GM12878 (cell line): Measurements from ENCODE around the gene PARP1. TPM values are rescaled to one million over a fixed set of nuclear protein-coding genes. Genes with fewer than 3 reads are reported as not detected.

Source experiments
- ASH2L ChIP-seq: fragments of 300-600, 200-600 bp; sonication (generic); IDR thresholded peaks from 2 replicates; pipeline ENCODE4 v1.6.1; 2017; ENCODE audit warnings: low read depth, mild to moderate bottlenecking, borderline replicate concordance
- FOXK2 ChIP-seq: fragments of 450-650 bp; IDR thresholded peaks from 2 replicates; pipeline ENCODE4 v1.6.1; 2017; ENCODE audit warnings: mild to moderate bottlenecking, moderate library complexity
- HCFC1 ChIP-seq: fragments of 150-350 bp; IDR thresholded peaks from 2 replicates; pipeline ENCODE4 v1.6.1; 2014; ENCODE audit warnings: low read length
- MEF2B ChIP-seq: fragments of 450-650 bp; IDR thresholded peaks from 2 replicates; pipeline ENCODE4 v1.6.1; 2018; ENCODE audit warnings: mild to moderate bottlenecking, moderate library complexity; ENCODE audit not compliant: partially characterized antibody, poor library complexity, severe bottlenecking
- POLR2A ChIP-seq: IDR thresholded peaks from 2 replicates; pipeline ENCODE4 v1.6.1; 2011; ENCODE audit warnings: low read depth, mild to moderate bottlenecking, low read length
- SMAD1 ChIP-seq: fragments of 450-650 bp; IDR thresholded peaks from 2 replicates; pipeline ENCODE4 v1.6.1; 2018; ENCODE audit warnings: mild to moderate bottlenecking, low read depth; ENCODE audit not compliant: partially characterized antibody
- SMARCA5 ChIP-seq: fragments of 450-650 bp; IDR thresholded peaks from 2 replicates; pipeline ENCODE4 v1.6.1; 2017; ENCODE audit warnings: mild to moderate bottlenecking
- TARDBP ChIP-seq: IDR thresholded peaks from 2 replicates; pipeline ENCODE4 v1.6.1; 2016; ENCODE audit warnings: borderline replicate concordance
- ZNF274 ChIP-seq: IDR thresholded peaks from one replicate; pipeline ENCODE4 v1.8.0; 2011; ENCODE audit not compliant: insufficient read length, insufficient read depth
- polyA plus RNA-seq, 11 experiments: library from polyadenylated mRNA; depleted of rRNA in 4 of 11; unstranded in 6 of 11; stranded (reverse) in 5 of 11; fragments of >200 nt; fragmentation: Nextera tagmentation in 4 of 11; fragmentation: Illumina TruSeq in 1 of 11; extraction: Ambion mirVana in 4 of 11; extraction: Trizol in 1 of 11; gene quantifications; 1 replicate in 1 of 11; 2 replicates in 10 of 11; pipeline versions ENCODE4 v1.2.1 to v1.2.3, GENCODE V29; 2011 to 2016; ENCODE audit warnings: inconsistent platforms in 2 of 11, missing spikeins in 2 of 11, low read depth in 1 of 11
- total RNA-seq, 4 experiments: library from RNA; depleted of rRNA in 3 of 4; stranded (reverse); fragments of >200 nt in 3 of 4; fragmentation: Illumina TruSeq in 1 of 4; extraction: Trizol in 1 of 4; gene quantifications; 2 replicates each; pipeline versions ENCODE4 v1.2.1 to v1.2.3, GENCODE V29; 2013 to 2021
- TF ChIP-seq, protein P1 (sequence below): IDR thresholded peaks from 2 replicates; pipeline ENCODE4 v1.6.1; 2011; ENCODE audit warnings: mild to moderate bottlenecking, low read depth, low read length, moderate library complexity; ENCODE audit not compliant: insufficient replicate concordance
- TF ChIP-seq, protein P2 (sequence below): fragments of 450-650 bp; IDR thresholded peaks from 2 replicates; pipeline ENCODE4 v1.6.1; 2017; ENCODE audit warnings: mild to moderate bottlenecking, low read depth, inconsistent platforms; ENCODE audit not compliant: poor library complexity, severe bottlenecking
- TF ChIP-seq, protein P3 (sequence below): fragments of 450-650 bp; IDR thresholded peaks from 2 replicates; pipeline ENCODE4 v1.6.1; 2018; ENCODE audit warnings: mild to moderate bottlenecking, low read depth, moderate library complexity; ENCODE audit not compliant: partially characterized antibody

The PARP1 gene
- total and polyA plus RNA-seq, 10 of the 15 experiments (the other 5 are each of a cell fraction or from before 2014, with no cell fraction given): 113 to 287 (median 265) TPM

DNA sequence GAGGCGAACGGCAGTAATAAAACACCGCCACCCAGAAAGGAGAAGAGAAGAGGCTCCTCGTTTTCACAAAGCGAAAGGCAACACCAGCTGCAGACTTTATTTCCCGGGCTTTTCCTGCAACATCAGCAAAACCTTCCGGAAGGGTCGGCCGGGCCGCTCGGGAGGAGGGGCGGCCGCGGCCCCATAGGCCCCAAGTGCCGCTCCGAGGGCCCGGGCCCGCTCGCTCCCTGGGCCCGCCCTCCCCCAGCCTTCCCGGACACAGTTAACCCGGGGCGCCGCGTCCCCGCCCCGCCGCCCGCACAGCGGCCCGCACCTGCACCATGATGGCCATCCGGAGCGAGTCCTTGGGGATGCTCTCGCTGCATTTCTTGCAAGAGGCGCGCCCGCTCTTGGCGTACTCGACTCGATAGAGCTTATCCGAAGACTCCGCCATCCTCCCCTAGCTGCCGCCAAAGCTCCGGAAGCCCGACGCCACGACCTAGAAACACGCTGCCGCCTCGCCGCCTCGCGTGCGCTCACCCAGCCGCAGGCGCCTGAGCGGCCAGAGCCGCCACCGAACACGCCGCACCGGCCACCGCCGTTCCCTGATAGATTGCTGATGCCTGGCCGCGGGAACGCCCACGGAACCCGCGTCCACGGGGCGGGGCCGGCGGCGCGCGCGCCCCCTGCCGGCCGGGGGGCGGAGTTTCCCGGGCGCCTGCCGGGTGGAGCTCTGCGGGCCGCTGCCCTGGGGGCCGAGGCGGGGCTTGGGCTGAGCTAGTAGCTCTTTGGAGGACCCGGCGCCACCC lies at the start of gene PARP1 (continued):
- TF ChIP-seq ZNF274: no peak
- TF ChIP-seq FOXK2: no peak
- TF ChIP-seq, protein P1, sequence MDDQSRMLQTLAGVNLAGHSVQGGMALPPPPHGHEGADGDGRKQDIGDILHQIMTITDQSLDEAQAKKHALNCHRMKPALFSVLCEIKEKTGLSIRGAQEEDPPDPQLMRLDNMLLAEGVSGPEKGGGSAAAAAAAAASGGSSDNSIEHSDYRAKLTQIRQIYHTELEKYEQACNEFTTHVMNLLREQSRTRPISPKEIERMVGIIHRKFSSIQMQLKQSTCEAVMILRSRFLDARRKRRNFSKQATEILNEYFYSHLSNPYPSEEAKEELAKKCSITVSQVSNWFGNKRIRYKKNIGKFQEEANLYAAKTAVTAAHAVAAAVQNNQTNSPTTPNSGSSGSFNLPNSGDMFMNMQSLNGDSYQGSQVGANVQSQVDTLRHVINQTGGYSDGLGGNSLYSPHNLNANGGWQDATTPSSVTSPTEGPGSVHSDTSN: no peak
- TF ChIP-seq, protein P2, sequence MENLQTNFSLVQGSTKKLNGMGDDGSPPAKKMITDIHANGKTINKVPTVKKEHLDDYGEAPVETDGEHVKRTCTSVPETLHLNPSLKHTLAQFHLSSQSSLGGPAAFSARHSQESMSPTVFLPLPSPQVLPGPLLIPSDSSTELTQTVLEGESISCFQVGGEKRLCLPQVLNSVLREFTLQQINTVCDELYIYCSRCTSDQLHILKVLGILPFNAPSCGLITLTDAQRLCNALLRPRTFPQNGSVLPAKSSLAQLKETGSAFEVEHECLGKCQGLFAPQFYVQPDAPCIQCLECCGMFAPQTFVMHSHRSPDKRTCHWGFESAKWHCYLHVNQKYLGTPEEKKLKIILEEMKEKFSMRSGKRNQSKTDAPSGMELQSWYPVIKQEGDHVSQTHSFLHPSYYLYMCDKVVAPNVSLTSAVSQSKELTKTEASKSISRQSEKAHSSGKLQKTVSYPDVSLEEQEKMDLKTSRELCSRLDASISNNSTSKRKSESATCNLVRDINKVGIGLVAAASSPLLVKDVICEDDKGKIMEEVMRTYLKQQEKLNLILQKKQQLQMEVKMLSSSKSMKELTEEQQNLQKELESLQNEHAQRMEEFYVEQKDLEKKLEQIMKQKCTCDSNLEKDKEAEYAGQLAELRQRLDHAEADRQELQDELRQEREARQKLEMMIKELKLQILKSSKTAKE: no peak
- TF ChIP-seq HCFC1: no peak; the same call in 1 of the 2 replicates
- TF ChIP-seq SMAD1: no peak
- no peak for TF ChIP-seq MEF2B
- TF ChIP-seq, protein P3, sequence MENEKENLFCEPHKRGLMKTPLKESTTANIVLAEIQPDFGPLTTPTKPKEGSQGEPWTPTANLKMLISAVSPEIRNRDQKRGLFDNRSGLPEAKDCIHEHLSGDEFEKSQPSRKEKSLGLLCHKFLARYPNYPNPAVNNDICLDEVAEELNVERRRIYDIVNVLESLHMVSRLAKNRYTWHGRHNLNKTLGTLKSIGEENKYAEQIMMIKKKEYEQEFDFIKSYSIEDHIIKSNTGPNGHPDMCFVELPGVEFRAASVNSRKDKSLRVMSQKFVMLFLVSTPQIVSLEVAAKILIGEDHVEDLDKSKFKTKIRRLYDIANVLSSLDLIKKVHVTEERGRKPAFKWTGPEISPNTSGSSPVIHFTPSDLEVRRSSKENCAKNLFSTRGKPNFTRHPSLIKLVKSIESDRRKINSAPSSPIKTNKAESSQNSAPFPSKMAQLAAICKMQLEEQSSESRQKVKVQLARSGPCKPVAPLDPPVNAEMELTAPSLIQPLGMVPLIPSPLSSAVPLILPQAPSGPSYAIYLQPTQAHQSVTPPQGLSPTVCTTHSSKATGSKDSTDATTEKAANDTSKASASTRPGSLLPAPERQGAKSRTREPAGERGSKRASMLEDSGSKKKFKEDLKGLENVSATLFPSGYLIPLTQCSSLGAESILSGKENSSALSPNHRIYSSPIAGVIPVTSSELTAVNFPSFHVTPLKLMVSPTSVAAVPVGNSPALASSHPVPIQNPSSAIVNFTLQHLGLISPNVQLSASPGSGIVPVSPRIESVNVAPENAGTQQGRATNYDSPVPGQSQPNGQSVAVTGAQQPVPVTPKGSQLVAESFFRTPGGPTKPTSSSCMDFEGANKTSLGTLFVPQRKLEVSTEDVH: no peak
- TF ChIP-seq ASH2L: no peak
- TF ChIP-seq SMARCA5: peak; percentile 92
- no peak for TF ChIP-seq TARDBP
- peak; percentile 86 for TF ChIP-seq POLR2A
- TF ChIP-seq, all 136 proteins: peak for 47
